MM.1S (cell line): Measurements from ENCODE around the gene IREB2.

Experiments
- EZH2 ChIP-seq: fragments of 300-600 bp; sonication (generic); optimal IDR thresholded peaks from 2 replicates; pipeline ENCODE3; 2017; ENCODE audit warnings: low read depth, mild to moderate bottlenecking, antibody characterized with exemption, low read length, mixed read lengths
- TF ChIP-seq, protein P1 (sequence below): fragments of 300-600 bp; sonication (generic); IDR thresholded peaks from 2 replicates; pipeline ENCODE4 v1.5.1; 2016; ENCODE audit warnings: antibody characterized with exemption, low read length, mixed read lengths

DNA sequence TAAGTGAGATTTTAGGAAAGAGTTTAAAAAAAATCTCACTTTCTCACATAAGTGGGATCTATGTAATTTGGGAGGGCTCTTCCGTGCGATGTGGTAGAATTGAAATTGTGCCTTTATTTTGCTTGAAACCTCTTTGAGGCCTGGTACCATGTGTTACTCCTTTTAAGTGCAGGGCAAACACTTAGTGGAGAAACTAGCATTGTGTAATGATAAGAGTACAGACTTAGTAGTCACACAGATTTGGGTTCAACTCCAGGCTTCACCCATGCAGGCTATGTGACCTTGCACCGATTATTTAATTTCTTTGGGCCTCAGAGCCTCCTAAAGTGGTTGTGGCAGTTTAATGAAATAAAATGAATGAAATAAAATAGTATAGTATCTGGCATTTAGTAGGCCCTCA, 104.6 kb downstream of the IREB2 start:
- TF ChIP-seq, protein P1, sequence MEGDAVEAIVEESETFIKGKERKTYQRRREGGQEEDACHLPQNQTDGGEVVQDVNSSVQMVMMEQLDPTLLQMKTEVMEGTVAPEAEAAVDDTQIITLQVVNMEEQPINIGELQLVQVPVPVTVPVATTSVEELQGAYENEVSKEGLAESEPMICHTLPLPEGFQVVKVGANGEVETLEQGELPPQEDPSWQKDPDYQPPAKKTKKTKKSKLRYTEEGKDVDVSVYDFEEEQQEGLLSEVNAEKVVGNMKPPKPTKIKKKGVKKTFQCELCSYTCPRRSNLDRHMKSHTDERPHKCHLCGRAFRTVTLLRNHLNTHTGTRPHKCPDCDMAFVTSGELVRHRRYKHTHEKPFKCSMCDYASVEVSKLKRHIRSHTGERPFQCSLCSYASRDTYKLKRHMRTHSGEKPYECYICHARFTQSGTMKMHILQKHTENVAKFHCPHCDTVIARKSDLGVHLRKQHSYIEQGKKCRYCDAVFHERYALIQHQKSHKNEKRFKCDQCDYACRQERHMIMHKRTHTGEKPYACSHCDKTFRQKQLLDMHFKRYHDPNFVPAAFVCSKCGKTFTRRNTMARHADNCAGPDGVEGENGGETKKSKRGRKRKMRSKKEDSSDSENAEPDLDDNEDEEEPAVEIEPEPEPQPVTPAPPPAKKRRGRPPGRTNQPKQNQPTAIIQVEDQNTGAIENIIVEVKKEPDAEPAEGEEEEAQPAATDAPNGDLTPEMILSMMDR, result no peak
- TF ChIP-seq EZH2, result no peak
